Neuron (in vitro differentiated cells): Measurements from ENCODE around the gene KRTAP3-3.

ENCODE experiments used
- H2AFZ ChIP-seq: one replicate; pipeline ENCODE4 v1.6.1; 2013; ENCODE audit warnings: low read depth, mild to moderate bottlenecking, inconsistent platforms, low read length, moderate library complexity
- H3K27me3 ChIP-seq: one replicate; pipeline ENCODE4 v1.6.1; 2013; ENCODE audit warnings: low read length; ENCODE audit not compliant: insufficient read depth
- H3K36me3 ChIP-seq: one replicate; pipeline ENCODE4 v1.6.1; 2013; ENCODE audit warnings: low read length; ENCODE audit not compliant: insufficient read depth
- H3K4me1 ChIP-seq: one replicate; pipeline ENCODE4 v1.6.1; 2013; ENCODE audit warnings: low read length; ENCODE audit not compliant: insufficient read depth
- H3K4me3 ChIP-seq: 2 replicates; pipeline ENCODE4 v1.5.1; 2013; ENCODE audit warnings: mild to moderate bottlenecking, low read length, moderate library complexity
- H3K9me3 ChIP-seq: one replicate; pipeline ENCODE4 v1.6.1; 2013; ENCODE audit warnings: low read length

Gene KRTAP3-3

DNA sequence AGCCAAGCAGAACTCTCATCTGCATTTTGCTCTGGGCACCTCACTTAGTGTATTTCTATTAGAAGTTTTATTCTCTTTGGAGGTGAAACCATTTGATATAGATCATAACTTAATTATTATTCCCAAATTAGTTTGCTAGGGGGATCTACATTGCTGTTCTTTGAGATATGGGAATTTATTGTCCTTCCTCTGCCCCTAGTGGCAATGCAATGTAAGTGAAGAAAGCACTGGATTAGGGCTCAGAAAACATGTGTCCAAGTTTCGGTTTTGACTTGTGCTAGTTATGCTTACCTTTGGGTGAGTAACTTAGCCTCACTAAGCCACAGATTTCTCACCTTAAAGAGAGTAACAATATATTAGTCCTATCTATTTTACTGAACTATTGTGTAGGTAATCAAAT, 30.1 kb downstream of the KRTAP3-3 start:
- Histone ChIP-seq H3K4me3 (no peak overlapping the region), H3K4me1 (no peaks in the 10 kb centered on the region), H3K27me3 (peaks cover 2% of the 10 kb centered on the region), H3K36me3 (no peaks in the 10 kb centered on the region), H2AFZ (no peak overlapping the region), H3K9me3 (no peaks in the 10 kb centered on the region)

DNA sequence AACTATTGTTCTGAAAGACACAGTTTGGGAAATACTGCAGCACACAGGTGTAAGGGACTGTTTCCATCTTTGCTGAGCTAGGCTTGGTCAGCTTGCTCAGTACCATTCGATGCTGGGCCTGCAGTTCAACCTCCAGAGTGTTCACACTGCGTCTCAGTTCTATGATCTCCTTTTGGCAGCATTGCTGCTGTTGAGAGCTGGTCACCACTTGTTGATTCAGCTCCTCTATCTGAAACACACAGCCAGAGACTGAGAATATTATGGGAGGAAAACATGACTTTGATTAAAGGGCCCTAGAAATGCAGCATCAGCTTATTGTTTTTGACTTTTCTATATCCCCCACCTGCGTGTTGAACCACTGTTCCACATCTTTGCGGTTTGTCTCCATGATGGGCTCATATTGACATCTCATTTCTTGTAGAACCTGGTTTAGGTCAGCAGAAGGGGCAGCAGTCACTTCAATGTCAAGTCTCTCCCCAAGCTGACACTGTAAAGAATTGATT, 31.9 kb downstream of the KRTAP3-3 start:
- H3K4me1 ChIP-seq = no peaks in the 10 kb centered on the region
- H2AFZ ChIP-seq = no peak overlapping the region
- H3K27me3 ChIP-seq = peaks cover 2% of the 10 kb centered on the region
- no peaks in the 10 kb centered on the region for H3K36me3 ChIP-seq
- no peaks in the 10 kb centered on the region for H3K9me3 ChIP-seq
- no peak overlapping the region for H3K4me3 ChIP-seq

DNA sequence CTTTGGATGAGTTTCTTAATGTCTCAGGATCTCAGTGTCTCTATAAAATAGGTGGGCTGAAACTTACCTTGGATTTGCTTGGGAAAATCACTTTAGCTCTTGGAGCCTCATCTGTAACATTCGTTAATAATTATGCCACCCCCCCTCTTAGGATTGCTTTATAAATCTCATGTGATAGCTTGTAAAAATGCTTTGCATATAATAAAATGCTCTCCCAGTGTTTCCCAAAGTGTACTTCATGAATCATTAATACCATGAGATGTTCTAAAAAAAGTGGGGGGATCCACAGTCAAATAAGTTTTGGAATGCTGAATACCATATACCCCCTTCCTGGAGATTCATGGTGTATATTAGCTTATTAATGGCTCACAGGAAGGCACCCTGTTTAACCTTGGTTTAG, 32.4 kb downstream of the KRTAP3-3 start:
- Histone ChIP-seq H3K27me3 (peaks cover 4% of the 10 kb centered on the region), H3K4me3 (no peak overlapping the region), H3K4me1 (no peaks in the 10 kb centered on the region), H3K9me3 (no peaks in the 10 kb centered on the region), H3K36me3 (no peaks in the 10 kb centered on the region), H2AFZ (no peak overlapping the region)

DNA sequence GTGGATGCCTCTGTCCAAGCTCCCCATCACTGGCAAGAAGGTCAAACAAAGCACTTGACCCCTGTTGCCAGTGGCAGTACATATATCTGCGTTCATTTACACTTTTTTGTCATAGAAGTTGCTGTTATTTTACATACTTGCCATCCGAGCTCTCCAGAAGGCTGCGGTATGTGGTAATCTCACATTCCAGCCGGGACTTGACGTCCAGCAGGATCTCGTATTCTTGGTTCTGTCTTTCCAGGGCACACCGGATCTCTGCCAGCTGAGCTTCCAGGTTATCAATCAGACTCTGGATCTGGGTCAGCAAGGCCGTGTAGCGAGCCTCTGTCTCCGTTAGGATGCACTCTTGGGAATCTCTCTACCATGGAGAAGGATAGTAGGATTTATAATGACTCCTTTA, 33.8 kb downstream of the KRTAP3-3 start:
- no peak overlapping the region for H3K4me3 ChIP-seq
- peaks cover 5% of the 10 kb centered on the region for H3K27me3 ChIP-seq
- no peak overlapping the region for H2AFZ ChIP-seq
- no peaks in the 10 kb centered on the region for H3K9me3 ChIP-seq
- H3K4me1 ChIP-seq = no peaks in the 10 kb centered on the region
- H3K36me3 ChIP-seq = no peaks in the 10 kb centered on the region

DNA sequence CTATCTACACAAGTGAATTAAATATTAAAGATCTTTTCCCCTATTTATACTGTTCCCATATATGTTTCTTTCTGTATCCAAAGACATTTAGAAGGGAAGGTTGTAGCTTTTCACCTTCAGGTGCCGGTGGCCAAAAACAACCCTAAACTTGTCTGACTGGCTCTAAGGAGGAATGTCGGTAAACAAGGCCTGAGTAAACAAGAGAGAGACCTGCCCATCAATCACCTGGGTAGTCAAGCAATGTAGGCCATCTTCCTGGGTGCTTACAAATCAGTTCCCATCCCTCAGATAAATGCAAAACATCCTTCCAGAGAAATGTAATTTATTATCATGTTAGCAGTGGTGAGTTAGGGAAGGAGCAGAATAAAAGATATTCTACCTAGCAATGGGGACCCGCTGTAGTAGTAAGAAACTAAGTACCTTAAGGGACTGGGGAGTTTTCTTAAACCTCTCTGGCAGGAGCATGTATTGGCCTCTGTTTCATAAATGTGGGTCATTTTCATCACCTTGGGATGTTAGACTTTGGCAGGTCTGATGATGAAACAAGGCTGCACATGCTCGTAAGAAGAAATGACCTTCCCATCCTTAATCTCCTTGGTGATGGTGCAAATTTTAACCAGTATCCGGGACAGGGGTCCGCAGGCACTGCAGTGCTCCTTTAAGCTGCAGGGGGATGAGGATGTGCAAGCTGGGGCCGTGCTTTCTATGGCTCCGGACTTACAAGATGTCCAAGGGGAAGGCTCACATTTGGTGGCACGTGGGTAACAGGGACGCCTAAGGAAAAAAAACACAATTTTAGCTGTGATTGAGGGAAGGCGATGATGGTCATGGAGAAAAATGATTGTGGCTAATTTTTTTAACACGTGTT, 35.6 kb downstream of the KRTAP3-3 start:
- no peaks in the 10 kb centered on the region for H3K36me3 ChIP-seq
- no peak overlapping the region for H3K4me3 ChIP-seq
- no peaks in the 10 kb centered on the region for H3K4me1 ChIP-seq
- peaks cover 5% of the 10 kb centered on the region for H3K27me3 ChIP-seq
- H2AFZ ChIP-seq = no peak overlapping the region
- H3K9me3 ChIP-seq = no peaks in the 10 kb centered on the region

DNA sequence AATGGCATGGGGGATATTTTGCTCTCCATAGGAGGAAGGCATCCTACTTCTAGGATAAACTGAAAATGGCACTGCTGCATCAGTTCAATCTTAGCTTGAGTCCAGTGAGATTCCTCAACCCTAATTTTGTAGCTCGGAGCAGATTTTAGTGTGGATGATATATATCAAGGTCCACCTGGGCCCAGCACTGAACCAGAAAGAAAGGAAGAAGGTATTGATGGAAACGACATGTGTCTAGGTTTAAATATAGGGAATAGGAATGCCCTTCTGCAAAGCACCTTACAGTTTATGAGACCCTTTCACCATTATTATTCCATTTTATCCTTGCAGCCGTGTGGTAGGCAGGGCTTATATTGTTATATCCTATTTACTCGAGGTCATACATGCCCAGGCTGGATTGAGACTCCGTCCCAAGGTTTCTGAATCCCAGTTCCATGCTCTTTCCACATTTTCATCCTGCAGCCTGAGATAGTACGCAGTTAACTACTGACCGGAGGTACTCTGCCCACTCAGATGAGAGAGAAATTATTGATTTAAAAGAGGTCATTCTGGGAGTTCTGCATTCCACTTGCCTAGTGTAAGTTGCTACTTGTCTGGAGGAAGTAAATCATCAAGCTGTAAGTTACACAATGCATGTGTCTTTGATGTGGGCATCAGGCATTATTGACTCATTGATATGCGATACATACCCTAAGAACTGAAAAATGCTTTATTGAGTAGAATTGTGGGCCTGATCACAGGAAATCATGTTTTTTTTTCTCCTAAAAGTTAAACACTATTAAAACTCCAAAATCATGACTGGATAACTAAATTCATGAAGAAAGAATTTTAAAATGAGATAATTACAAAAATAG, 37.3 kb downstream of the KRTAP3-3 start:
- Histone ChIP-seq H3K4me3 (no peak overlapping the region), H3K27me3 (peaks cover 5% of the 10 kb centered on the region), H3K9me3 (no peaks in the 10 kb centered on the region), H3K4me1 (no peaks in the 10 kb centered on the region), H2AFZ (no peak overlapping the region), H3K36me3 (no peaks in the 10 kb centered on the region)

DNA sequence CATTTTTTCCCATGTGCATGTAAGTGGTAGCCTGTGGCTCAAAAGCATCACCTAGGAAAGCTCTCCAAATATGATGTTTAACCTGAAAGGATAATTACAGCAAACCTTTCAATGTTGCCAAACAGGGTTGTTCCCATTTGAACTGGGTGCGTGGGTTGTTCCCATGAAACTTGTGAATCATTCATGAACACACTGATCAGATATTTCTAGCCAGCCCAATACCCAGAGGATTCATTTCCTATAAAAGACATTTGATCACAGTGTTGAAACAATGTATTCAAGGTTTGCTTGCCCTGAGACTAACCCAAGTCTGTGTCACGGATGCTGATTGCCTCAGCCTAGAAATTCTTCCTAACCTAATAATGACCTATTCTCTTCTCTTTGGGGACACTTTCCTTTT, 40.1 kb downstream of the KRTAP3-3 start:
- no peaks in the 10 kb centered on the region for H3K4me1 ChIP-seq
- H3K4me3 ChIP-seq = no peak overlapping the region
- H3K27me3 ChIP-seq = peaks cover 6% of the 10 kb centered on the region
- no peaks in the 10 kb centered on the region for H3K36me3 ChIP-seq
- no peaks in the 10 kb centered on the region for H3K9me3 ChIP-seq
- H2AFZ ChIP-seq = no peak overlapping the region

DNA sequence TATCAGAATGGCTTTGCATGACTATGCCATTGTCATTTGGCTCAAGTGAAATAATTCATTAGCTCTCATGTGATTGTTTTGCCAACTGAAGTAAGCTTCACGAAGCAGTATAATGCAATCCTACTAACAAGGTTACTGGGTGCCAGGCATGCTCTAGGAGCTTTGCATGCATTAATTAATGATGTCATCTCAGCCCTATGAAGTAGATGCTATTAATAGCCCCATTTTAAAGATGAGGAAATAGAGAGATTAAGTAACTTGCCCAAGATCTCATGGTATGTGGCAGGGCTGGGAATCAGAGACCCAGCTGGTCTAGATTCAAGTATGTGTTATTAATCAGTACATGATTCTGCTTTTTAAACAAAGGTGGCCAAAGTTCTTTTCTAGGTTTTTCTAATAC, 41.3 kb downstream of the KRTAP3-3 start:
- no peaks in the 10 kb centered on the region for H3K36me3 ChIP-seq

DNA sequence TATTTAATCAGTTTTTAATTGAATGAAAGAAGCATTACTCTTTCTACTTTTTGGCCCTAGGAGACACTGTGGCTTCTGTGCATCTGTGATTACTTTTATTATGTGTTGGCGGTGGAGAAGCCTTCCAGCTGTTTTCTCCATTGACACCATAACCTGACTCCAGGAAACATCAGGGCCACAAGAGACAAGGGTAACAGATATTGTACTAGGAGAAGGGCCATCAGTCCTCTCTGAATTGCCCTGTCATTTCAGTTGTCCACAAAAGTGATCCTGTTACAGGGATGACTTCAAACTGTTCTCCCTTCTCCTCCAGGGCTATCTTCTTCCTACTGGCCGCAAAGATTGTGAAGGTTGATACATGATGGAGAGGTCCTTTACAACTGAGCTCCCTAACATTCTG, 41.8 kb downstream of the KRTAP3-3 start:
- Histone ChIP-seq H3K4me1 (no peaks in the 10 kb centered on the region), H2AFZ (no peak overlapping the region), H3K9me3 (no peaks in the 10 kb centered on the region), H3K36me3 (no peaks in the 10 kb centered on the region), H3K27me3 (peaks cover 6% of the 10 kb centered on the region), H3K4me3 (no peak overlapping the region)

More for the DNA sequence above, 41.3 kb downstream of the KRTAP3-3 start:
- Histone ChIP-seq H3K4me3 (no peak overlapping the region), H3K27me3 (peaks cover 6% of the 10 kb centered on the region), H2AFZ (no peak overlapping the region), H3K9me3 (no peaks in the 10 kb centered on the region), H3K4me1 (no peaks in the 10 kb centered on the region)

DNA sequence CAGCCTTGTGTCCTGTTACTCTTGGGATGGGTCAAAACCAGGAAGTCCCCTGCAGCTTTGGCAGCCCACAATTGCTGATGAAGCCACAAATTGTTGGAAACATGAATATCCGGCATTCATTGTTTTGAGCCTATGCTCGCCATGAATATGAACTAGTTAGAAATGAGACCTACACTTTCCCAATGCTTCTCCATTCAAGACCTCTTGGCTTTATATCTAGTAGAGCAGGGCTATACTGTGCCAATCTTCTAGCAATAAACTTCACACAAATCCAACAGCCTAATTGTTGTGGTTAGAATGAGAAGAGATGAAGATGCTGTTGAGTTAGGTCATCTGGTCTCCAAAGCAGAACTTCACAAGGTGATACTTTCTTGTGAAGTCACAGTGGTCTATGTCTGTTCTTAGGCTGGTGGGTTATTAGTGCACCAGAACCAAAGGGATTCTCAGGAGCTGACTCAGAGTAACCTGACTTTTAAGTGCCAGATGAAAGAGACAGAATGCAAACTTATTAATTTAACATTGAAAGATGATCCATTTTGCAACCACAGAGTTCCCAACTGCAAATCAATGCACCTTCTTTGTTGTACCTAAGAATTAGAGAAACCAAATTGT, 42.8 kb downstream of the KRTAP3-3 start:
- no peaks in the 10 kb centered on the region for H3K4me1 ChIP-seq
- H3K27me3 ChIP-seq = peaks cover 4% of the 10 kb centered on the region
- H3K36me3 ChIP-seq = no peaks in the 10 kb centered on the region
- H3K4me3 ChIP-seq = no peak overlapping the region
- H3K9me3 ChIP-seq = no peaks in the 10 kb centered on the region
- no peak overlapping the region for H2AFZ ChIP-seq

DNA sequence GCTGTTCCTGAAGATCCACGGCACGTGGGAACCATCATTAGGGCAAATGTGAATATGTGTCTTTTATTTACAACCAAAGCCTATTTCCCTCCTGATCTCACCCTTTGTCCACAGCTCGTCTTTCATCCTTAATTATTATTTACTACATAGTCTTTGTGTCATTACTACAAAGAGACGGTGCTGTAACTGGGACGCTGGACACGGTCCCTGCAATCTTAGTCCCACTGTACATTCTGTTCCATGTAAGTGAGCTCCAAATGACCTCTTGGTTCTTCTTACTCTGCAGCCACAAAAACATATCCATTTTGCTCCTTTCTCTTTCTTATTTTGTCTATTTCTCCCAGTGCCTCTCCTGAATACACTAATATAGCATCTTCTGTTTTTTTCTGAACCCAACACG, 43.8 kb downstream of the KRTAP3-3 start:
- Histone ChIP-seq H2AFZ (no peak overlapping the region), H3K4me1 (no peaks in the 10 kb centered on the region), H3K9me3 (no peaks in the 10 kb centered on the region), H3K27me3 (peaks cover 4% of the 10 kb centered on the region), H3K36me3 (no peaks in the 10 kb centered on the region), H3K4me3 (no peak overlapping the region)

DNA sequence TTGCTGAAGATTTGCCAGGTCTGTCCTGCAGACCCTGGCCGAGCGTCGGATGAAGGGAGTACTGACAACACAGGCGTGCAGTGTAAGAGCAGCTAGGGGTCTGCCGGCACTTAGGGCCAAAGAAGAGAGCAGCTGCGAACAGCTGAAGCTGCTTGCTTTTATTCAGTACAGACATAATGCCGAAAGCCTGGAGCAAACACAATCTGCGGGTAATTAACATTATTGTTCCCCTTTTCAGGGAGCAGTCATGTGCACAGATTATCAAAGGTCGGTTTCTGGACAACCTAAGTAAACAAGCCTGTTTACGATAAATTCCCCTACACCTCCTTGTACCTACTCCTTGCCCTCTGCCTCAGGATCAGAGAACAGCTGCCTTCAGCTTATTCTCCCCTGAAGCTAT, 44.5 kb downstream of the KRTAP3-3 start:
- Histone ChIP-seq H3K9me3 (no peaks in the 10 kb centered on the region), H3K4me1 (no peaks in the 10 kb centered on the region), H2AFZ (no peak overlapping the region), H3K36me3 (no peaks in the 10 kb centered on the region), H3K27me3 (peaks cover 4% of the 10 kb centered on the region), H3K4me3 (no peak overlapping the region)

DNA sequence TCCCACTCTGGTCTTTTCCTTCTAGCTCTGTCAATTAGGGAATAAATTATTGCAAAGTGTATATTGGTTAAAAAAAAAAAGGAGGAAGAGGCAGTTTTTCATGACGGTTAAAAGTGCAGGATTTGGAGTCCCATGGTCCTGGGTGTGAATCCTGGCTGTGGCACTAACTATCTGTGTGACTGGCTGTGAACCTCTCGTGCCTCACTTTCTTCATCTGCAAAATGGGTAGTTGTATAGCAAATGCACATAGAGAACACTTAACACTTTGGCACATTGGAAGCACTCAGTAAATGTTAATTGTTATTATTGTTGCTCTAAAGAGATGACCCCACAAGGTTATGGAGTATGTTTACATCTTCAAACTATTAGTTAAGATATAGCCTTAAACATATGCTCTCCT, 46.0 kb downstream of the KRTAP3-3 start:
- Histone ChIP-seq H3K9me3 (no peaks in the 10 kb centered on the region), H3K4me3 (no peak overlapping the region), H3K27me3 (peaks cover 4% of the 10 kb centered on the region), H3K4me1 (no peaks in the 10 kb centered on the region), H2AFZ (no peak overlapping the region), H3K36me3 (no peaks in the 10 kb centered on the region)
